Breast epithelium (tissue), 3 donors: ENCODE data around the gene VEPH1.

Source experiments
- CTCF ChIP-seq, 3 donors: fragments of 450-650 bp; IDR thresholded peaks; one replicate each; pipeline ENCODE4 v1.5.1; 2016 to 2017; ENCODE audit warnings: antibody characterized with exemption in 3 of 3, mild to moderate bottlenecking in 3 of 3, moderate library complexity in 3 of 3
- POLR2A ChIP-seq: fragments of 450-650 bp; IDR thresholded peaks from one replicate; pipeline ENCODE4 v1.6.1; 2016; ENCODE audit warnings: antibody characterized with exemption, mild to moderate bottlenecking, moderate library complexity
- POLR2AphosphoS5 ChIP-seq, 3 donors: sonication (generic); formaldehyde crosslinking; IDR thresholded peaks; one replicate each; pipeline ENCODE4 v1.6.1; 2017; ENCODE audit warnings: antibody characterized with exemption in 3 of 3

GRCh38 chr3:157512534-157512933 lies 9.3 kb upstream of the VEPH1 start:
- TF ChIP-seq CTCF (IDR thresholded peaks at IDR 0.05) (no peak), POLR2AphosphoS5 (IDR thresholded peaks at IDR 0.05) (no peak), POLR2A (no peak)
